ENCODE measurements around the gene PGAP2.
A peak's percentile ranks its signal among the peaks of the same experiment; 100 is the strongest.

The PGAP2 gene

DNA sequence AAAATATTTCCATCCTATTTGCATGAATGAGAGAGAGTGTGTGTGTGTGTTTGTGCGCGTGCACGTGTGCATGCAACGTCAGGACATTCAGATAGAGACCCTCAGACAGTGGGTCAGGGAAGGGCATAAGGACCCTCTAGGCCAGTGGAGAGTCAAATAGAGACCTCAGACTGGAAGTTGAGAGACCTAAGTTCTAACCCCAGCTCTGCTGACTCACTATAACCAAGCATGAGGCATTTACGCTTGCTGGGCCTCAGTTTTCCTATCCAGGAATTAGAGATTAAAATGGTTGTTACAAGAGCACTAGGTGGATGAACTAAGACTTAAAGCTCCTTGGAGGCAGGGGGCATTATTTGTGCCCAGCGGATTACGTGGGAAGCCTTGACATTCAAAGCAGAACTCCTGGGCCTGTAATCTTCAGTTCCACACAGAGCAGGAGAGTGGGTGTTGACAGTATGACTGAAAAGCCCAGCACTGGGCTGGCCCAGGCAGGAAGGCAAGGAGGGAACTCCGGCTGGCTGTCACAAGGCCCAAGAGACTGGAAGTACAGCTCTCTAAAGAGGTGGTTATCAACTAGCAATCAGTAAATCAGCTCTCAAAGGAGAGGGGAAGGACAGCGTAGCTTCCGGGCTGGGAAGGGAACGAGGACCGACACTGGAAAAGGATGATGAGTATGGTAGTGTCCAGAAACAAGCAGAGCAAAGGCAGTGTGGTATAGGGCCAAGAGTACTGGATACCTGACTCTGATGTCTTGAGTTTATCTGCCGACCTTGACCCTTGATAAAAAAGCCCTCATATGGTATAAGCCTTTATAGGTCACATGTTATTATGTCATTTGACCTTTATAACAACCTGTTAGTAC, 23.2 kb downstream of the PGAP2 start:
- DNase-seq (ENCODE audit: low read depth in 2 of 2): no peak

DNA sequence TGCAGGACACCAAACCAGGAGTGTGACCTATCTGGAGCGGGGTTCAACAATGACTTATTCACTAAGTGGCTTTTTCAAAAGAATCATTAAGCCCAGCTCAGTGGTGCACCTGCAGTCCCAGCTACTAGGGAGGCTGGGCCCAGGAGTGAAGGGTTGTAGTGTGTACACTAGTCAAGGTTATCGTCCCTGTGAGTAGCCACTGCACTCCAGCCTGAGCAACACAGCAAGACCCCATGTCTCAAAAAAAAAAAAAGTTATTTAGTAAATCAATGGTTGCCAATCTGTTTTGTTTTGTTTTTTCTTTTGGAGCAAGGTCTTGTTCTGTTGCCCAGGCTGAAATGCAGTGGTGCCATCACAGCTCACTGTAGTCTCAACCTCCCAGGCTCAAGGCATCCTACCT, 24.5 kb downstream of the PGAP2 start:
- no peak for DNase-seq (ENCODE audit: low read depth in 2 of 2)

DNA sequence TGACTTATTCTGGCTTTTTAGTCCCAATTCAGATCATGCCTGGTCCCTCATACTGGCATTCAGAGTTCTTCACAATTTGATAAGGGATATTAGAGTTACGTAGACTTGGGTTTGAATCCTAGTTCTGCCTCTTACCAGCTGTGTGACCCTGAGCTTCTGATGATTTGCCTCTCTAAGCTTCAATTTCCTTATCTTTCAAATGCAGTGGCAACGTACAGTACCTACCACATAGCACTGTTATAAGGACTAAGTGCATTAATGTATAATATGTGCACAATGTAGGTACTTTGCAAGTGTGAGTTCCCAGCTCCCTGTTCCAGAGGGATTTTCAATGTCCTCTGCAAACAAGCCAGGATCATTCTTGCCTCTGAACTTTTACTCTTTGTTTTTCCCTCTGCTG, 25.1 kb downstream of the PGAP2 start:
- no peak for DNase-seq (ENCODE audit: low read depth in 2 of 2)

DNA sequence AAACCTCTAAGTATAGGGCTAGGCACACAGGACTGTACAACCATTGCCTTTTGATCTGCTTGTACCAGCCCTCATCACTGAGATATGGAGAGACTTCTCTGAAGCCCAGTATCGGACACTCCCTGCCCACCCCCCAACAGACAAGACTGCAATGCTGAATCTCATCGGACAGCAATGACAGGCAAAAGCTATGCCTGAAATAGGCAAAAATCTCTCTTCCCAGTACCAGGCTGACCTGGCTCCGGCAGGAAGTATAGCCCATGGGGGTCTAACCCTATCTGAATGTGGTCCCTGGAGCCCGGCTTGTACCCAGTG, 25.9 kb downstream of the PGAP2 start:
- DNase-seq (ENCODE audit: low read depth in 2 of 2): no peak

DNA sequence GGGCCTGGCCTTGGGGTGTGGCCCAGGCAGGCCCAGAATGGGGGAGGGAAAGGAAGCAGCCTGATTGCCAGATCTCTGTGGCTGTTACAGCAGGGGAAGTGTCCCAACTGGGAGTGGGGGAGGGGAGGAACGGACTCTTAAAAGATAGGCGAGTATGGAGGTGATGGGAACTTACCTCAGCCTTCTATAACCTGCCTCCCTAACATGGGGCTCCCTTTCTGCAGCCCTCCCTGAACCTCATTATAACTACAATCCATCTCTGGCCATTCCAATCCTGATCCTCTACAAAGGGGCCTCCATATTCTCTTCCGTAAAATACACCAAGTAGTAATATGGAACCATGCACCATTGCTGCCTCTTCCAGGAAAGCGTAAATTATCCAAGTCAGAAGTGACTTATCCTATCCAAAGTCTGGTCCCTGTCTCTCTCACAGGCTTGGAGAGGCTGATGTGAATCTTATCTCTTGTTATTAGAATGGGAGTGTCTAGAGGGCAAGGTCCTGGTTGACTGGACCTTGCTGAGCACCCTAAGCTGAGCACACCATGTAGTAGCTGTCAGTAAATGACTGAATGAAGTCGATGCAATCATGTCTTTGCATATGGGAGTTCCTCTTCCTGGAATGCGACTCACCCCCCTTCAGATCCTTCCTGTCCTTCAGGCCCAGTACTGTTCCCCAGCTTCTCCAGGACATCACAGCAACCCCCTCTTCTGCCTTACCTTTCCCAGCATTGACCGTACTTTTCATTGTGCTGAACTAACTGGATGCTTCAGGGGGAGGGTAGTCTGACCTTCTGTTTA, 26.5 kb downstream of the PGAP2 start:
- DNase-seq (ENCODE audit: low read depth in 2 of 2): no peak

DNA sequence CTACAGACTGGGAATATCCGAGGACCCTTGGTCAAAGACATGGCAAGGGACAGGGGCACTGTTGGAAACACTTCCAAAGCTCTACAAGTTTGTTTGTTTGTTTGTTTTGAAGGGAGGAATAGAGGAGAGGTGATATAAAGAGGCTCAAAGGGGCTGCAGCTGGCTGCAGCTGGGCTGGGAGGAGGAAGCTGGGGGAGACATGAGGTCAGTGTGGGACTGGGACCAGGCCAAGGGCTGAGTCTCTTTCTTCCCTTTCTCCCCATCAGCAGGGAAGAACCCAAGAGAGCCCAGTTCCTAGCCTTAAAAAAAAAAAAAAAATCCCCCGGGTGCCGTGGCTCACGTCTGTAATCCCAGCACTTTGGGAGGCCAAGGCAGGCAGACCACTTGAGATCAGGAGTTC, 27.4 kb downstream of the PGAP2 start:
- no peak for DNase-seq (ENCODE audit: low read depth in 2 of 2)

DNA sequence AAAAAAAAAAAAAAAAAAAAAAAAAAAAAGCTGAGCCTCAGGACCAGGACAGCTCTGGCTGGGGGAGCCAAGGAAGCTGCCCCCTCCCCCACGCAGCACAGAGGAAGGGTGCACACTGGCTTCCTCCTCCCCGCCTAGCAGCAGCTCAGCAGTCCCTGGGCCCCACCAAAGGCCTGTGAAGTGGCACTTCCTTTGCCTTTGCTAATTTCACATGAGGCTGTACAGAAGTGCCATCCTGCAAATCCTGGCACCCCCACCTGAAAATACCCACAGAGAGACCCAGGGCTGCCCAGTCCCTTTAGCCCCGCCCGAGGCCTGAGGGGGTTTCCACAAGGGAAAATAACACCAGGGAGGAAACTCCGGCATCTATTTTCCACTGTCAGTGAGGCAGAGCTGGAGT, 28.5 kb downstream of the PGAP2 start:
- peak in 1 of 2 donors; percentile 45 for DNase-seq (ENCODE audit: low read depth in 2 of 2)

DNA sequence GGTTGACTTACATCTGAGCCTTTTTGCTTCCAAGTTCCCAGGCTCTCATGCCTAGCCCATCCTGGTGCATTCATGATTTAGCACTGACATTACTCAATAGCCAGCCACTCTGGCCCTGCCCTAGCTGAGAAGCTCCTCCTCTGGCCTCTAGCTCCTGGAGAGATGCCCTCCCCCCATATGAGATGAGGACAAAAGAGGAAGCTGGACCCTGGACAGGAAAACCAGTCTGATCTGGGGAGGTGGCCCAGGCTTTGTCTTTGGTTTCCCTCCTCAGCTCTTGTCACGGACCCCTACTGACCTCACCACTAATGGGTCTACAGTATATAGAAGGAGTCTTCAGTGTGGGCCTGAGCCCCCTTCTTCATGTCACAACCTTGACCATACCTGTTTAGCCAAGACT, 29.4 kb downstream of the PGAP2 start:
- no peak for DNase-seq (ENCODE audit: low read depth in 2 of 2)

DNA sequence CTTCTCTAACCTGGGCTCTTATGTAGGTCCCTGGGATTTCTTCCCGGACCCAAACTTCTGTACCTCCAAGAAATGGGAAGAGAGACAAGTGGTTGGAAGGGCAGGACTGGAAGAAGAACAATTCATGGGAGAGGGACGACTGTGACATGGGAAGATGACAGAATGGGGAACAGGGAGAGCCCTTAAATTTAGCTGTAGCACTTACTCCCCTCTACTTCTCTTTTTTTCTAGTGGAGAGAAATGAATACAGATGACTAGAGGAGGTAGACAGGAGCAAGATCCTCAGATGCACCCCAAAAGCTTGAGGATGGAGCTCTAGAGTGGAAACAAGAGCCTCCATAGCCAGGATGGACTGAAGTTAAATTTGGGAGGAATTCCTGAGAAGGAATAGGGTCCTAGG, 30.1 kb downstream of the PGAP2 start:
- no peak for DNase-seq (ENCODE audit: low read depth in 2 of 2)

DNA sequence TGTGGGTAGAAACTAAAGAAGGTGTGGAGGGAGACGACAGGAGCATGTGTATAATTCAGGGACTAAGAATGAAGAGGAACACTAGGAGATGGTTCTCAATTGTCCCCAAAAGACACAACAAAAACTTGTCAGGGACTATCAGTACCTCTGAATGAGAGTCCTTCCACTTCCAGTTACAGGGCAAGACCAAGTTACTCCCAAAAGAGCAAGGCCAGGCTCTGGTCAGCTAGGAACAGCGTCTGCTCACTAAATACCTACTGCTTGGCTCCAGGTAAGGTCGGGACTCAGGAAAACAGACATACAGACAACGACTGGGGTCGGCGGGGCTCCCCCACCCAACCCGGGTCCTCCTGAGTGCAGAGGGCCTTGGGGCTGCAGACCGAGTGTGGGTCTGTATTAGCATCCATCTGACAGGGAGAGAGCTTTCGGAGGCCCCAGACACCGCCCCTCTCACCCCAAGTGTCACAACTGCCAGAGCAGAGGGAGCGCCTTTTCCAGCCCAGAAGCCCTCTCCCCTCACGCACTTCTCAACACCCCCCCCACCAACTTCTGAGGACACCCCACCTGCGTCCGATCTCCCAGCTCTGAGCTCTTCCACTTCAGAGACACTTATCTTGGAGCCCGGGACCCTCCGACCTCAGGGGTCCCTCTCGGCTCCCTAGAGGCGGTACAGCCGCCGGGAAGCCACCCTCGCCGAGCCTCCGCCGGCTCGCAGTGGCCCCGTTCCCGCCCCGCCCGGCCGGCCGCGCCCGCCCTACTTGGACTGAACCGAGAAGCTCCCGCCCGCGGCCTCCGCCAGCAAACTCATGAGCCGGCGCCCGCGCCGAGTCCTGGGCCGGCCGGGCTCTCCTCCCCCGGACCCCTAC, 31.9 kb downstream of the PGAP2 start:
- no peak for DNase-seq (ENCODE audit: low read depth in 2 of 2)

DNA sequence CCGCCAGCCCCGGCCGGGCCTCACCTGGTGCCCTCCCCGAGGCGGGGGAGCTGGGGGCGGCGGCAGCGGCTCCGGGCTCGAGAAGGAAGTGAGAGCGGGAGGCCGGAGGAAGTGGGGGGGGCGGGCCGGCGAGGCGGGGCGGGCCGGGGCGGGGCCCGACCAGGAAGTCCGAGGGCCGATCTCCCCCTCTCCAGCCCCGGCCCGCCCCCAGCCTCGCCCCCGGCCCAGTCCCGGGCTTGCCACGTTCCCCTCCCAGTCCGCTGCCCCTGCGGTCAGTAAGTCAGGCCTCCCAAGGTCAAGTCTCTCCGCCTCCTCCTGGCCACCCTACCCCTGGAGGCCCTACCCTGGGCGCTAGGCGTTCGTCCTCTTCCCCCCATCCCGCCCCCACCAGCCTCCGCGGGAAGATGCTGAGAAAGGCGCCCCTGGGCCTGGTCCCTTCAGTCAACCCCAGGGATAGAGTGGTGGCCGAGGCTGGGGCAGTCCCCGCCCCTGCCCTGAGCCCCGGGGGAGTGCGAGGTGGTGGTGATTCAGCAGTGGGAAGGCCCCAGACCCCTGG, 32.6 kb downstream of the PGAP2 start, which contains the start of gene RHOG:
RHOG (minus strand) TSS at position 90 of the 556 bp plus-strand sequence. CDS start 12,821 bp downstream, outside the sequence.
- peak in 1 of 2 donors; percentile 97 for DNase-seq (ENCODE audit: low read depth in 2 of 2)

DNA sequence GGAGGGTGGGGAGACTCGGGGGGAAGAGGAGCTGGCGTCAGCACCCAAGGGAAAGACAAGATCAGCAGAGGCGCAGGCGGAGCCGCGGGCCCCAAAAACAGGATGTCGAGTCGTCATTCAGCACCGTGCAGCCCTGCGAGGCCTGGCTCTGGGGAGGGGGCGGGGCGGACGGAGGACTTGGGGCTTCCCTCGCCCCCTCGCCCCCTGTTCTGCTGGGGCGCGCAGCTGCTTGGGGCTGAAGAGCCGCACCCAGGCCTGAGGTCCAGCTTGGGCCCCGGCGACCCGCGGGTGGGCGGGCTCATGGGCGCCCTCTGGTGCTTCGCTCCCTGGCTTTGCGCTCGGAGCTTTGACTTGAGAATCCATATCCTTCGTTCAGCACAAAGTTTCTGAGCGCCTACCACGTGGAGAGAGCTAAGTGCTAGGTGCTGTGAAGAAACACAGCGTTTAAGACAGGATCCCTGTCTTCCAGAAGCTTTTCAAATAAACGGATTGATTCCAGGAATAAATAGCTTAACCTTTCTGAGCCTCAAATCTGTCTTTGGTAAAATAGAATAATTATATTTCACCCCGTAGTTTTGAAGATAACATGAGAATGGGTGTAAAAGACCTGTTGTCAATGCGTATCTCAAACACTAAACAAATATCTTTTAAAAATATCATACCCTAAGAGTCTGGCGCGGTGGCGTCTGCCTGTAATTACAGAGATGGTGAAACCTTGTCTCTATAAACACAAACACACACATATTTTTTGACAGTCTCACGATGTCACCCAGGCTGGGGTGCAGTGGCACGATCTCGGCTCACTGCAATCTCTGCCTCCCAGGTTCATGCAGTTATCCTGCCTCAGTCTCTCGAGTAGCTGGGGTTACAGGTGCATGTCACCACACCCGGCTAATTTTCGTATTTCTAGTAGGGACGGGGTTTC, 33.3 kb downstream of the PGAP2 start:
- DNase-seq (ENCODE audit: low read depth in 2 of 2): peak in 1 of 2 donors; percentile 96

DNA sequence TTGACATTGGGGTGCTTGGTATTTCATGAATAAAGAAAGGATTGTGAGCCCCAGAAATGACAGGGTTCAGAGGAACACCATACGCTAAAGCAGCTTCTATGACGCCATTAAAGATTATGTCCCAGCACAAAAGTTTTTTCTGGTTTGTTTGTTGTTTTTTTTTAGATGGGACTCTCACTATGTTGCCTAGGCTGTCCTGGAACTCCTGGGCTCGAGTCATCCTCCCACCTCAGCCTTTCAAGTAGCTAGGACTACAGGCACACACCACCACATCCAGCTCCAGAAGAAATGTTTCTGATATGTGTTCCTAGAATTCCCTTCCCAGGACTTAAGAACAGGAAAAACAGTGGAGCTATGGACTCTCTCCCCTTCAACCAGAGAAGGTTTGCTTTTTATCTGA, 35.0 kb downstream of the PGAP2 start:
- no peak for DNase-seq (ENCODE audit: low read depth in 2 of 2)

DNA sequence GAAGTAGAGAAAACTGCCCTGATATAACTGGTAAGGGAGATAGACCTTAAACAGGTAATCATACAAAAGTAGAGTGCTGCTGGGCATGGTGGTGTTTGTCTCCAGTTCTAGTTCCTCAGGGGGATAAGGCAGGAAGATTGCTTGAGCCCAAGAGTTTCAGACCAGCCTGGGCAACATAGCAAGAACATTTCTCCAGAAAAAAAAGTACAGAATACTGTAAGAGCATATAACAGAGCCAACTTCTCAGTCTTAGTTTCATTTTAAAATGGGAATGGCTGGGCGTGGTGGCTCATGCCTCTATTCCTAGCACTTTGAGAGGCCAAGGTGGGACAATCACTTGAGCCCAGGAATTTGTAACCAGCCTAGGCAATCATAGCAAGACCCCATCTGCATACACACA, 36.9 kb downstream of the PGAP2 start:
- DNase-seq (ENCODE audit: low read depth in 2 of 2): no peak

DNA sequence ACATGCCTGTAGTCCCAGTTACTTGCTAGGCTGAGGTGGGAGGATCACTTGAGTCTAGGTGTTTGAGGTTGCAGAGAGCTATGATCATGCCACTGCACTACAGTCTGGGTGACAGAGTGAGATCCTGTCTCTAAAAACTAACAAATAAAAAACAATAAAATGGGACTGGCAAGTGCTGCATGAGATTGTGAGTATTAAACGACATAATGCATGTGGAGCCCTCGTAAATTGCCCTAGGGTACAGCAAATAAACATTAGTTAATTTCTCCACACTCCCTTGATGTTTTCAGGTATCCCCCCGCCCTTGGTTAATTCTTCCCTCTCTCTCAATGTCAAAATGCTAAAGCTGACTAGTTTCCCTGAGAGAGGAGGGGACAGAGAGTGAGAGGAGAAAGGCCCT, 37.3 kb downstream of the PGAP2 start:
- no peak for DNase-seq (ENCODE audit: low read depth in 2 of 2)

DNA sequence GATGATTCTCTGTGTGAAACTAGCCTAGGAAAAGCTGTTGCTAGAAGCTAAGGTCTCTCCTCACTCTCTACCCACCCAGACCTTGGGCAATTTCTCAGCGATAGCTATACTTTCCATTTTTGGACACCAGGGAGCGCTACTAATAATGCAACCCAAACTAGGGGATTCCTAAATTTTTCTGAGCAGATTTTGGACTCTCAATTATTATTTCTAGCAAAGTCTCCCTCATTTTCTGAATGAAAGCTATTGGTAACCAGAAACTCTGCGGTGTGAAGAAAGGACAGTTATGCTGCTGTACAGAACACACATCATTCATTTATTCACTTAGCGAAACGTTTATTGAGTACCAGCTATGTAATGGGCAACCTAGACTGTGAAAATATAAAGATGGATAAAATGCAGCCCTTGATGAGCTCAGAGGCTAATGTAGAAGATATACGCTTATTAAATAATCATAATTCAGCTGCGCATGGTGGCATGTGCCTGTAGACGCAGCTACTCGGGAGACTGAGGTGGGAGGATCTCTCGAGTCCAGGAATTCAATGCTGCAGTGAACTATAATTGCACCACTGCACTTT, 41.0 kb downstream of the PGAP2 start:
- DNase-seq (ENCODE audit: low read depth in 2 of 2): no peak

DNA sequence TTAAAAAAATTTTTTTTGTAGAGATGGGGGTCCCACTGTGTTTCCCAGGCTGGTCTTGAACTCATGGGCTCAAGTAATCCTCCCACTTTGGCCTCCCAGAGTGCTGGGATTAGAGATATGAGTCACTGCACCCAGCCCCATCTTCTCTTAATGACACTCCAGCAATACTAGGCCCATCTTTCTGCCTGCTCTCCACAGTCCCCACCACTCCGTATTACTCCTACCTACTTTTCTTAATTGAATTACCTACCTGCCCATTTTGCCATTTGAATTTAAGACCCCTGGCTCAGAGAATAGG, 45.1 kb downstream of the PGAP2 start:
- DNase-seq (ENCODE audit: low read depth in 2 of 2): no peak

DNA sequence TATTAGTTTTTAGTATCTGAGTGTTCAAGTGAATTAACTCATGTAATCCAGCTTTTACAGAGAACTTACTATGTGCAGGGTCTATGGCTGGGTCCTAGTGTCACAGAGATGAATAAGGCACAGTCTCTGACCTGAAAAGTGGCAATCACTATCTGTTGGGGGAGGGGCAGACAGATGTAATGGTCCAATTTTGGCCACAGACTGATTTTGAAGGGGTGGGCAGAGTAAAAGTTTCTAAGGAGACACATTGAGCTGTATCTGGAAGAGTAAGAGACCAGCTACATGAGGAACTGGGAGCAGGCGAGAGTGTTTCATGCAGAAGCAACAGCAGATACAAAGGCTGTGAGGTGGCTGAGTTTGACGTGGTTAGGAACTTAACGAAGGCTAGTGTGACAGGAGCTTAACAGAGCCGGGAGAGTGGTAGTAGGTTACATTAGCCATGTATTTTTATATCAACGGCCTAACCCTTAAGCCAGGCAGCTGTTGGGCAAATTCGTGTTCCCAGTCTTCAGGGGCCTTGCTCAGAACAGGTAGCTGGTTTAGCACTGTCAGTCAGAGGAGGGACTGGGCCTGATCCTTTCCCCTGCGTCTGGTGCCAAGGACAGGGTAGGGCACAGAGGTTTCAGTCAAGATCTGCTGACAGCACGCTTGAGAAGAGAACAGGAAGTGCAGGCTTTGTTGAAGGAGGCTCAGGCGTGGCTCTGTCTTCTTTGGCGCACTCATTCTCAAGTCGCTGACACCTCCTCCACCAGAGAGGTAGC, 45.7 kb downstream of the PGAP2 start:
- DNase-seq (ENCODE audit: low read depth in 2 of 2): peak in 1 of 2 donors; percentile 42

DNA sequence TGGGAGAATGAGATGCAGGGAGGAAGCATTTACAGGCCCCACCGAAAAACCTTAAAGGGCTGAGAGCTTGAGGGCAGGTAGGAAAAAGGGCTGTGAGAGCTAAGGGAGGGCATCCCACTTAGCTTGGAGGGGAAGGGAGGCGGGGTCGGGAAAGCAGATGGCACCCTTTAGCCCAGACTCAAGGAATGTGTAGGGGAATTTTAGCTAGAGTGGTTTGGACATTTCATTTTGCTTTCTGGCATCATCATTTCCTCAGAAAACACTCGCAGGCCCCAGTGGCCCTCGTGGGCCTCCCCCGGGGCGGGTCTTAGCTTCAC, 46.3 kb downstream of the PGAP2 start:
- DNase-seq (ENCODE audit: low read depth in 2 of 2): no peak
